C4-2B (cell line): ENCODE measurements around the gene SLC44A1.
A peak's percentile ranks its signal among the peaks of the same experiment; 100 is the strongest.

Source experiments
- ZFX ChIP-seq: fragments of 450-650 bp; IDR thresholded peaks from 2 replicates; pipeline ENCODE4 v1.6.1; 2017
- TF ChIP-seq, protein P1 (sequence below): fragments of 450-650 bp; conservative IDR thresholded peaks from 2 replicates; pipeline ENCODE4 v1.5.1; 2017; ENCODE audit warnings: mild to moderate bottlenecking

DNA sequence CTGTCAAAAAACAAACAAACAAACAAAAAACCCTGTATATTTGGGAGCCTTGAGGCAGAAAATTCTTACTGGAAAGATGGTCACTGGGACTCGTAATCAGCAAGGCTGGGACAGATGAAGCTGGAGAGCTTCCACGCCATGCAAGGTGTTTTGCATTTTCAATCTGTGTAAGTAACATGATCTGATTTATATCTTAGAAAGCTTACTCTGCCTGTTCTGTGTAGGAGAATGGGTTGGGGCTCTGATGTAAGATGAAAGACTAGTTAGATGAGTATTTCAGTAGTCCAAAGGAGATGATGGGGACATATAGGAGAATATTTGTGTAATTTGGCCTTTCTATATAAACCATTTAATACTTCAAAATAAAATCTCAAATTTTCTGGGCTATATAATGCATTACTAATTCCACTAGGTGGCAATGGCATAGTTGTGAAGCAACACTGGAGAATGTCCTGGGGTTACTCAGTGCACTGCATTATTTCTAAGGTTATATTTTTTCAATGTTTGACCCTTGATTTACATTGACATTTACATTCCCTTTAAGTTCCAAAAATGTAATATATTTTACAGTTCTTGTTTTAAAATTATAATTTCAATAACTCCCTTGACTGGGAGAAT lies 181.5 kb downstream of the SLC44A1 start:
- TF ChIP-seq, protein P1, sequence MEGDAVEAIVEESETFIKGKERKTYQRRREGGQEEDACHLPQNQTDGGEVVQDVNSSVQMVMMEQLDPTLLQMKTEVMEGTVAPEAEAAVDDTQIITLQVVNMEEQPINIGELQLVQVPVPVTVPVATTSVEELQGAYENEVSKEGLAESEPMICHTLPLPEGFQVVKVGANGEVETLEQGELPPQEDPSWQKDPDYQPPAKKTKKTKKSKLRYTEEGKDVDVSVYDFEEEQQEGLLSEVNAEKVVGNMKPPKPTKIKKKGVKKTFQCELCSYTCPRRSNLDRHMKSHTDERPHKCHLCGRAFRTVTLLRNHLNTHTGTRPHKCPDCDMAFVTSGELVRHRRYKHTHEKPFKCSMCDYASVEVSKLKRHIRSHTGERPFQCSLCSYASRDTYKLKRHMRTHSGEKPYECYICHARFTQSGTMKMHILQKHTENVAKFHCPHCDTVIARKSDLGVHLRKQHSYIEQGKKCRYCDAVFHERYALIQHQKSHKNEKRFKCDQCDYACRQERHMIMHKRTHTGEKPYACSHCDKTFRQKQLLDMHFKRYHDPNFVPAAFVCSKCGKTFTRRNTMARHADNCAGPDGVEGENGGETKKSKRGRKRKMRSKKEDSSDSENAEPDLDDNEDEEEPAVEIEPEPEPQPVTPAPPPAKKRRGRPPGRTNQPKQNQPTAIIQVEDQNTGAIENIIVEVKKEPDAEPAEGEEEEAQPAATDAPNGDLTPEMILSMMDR: peak; percentile 75
- TF ChIP-seq ZFX: no peak
